T-cell (primary cell): ENCODE data around the gene KIF3C. TPM values are rescaled to one million over a fixed set of nuclear protein-coding genes. Genes with fewer than 3 reads are reported as not detected.

Source experiments
- ATAC-seq, 4 experiments: fragments of 200-7000 bp in 3 of 4; fragments of 150-1000 bp in 1 of 4; cut with Tn5 transposase; replicated peaks in 1 of 4; 1 replicate in 3 of 4; 2 replicates in 1 of 4; pipeline ENCODE4 v1.10.0; 2021; ENCODE audit warnings: moderate library complexity in 3 of 4, mild to moderate bottlenecking in 2 of 4, moderate number of reproducible peaks in 1 of 4
- CTCF ChIA-PET, 2 donors: fragments of 300-600 bp; sonication (Branson Sonifier 250); formaldehyde crosslinking; loops; one replicate each; lab custom pipeline; 2022; ENCODE audit warnings: antibody characterized with exemption in 2 of 2; lab: Charles Lee
- POLR2A ChIA-PET, 2 donors: fragments of 300-600 bp; sonication (Branson Sonifier 250); formaldehyde crosslinking; loops; one replicate each; lab custom pipeline; 2022; ENCODE audit warnings: antibody characterized with exemption in 2 of 2; lab: Charles Lee
- DNase-seq, 35 experiments: peaks; one replicate each; pipeline versions ENCODE4 v3.0.0 to v3.0.0-alpha.2; 2013 to 2023
- H3K27ac ChIP-seq: one replicate; pipeline ENCODE4 v1.5.1; 2013; ENCODE audit warnings: low read length
- H3K27me3 ChIP-seq, 2 experiments: replicated peaks in 1 of 2; 1 replicate in 1 of 2; 2 replicates in 1 of 2; pipeline versions ENCODE4 v1.6.1 to v1.7.0; 2013; ENCODE audit warnings: low read length in 1 of 2, mixed read lengths in 1 of 2; ENCODE audit not compliant: control insufficient read depth in 2 of 2, insufficient read depth in 2 of 2; ENCODE audit errors: extremely low read depth in 1 of 2
- H3K36me3 ChIP-seq, 2 donors: 1 replicate in 1 of 2; 2 replicates in 1 of 2; pipeline versions ENCODE4 v1.6.1 to v1.7.0; 2013; ENCODE audit warnings: low read length in 1 of 2; ENCODE audit not compliant: control insufficient read depth in 2 of 2, insufficient read depth in 1 of 2; ENCODE audit errors: extremely low read depth in 1 of 2
- H3K4me1 ChIP-seq, 2 experiments: 1 replicate in 1 of 2; 2 replicates in 1 of 2; pipeline versions ENCODE4 v1.6.1 to v1.7.0; 2013; ENCODE audit warnings: low read length in 2 of 2, mixed read lengths in 1 of 2; ENCODE audit not compliant: insufficient read depth in 2 of 2, control insufficient read depth in 1 of 2; ENCODE audit errors: extremely low read depth in 1 of 2
- H3K4me3 ChIP-seq, 2 donors: 1 replicate in 1 of 2; 2 replicates in 1 of 2; pipeline versions ENCODE4 v1.5.1 to v1.7.0; 2013; ENCODE audit warnings: mild to moderate bottlenecking in 2 of 2, low read length in 1 of 2, moderate library complexity in 1 of 2; ENCODE audit not compliant: control insufficient read depth in 1 of 2; ENCODE audit errors: extremely low read depth in 1 of 2
- H3K9me3 ChIP-seq: 2 replicates; pipeline ENCODE4 v1.7.0; 2013
- H3K27ac Mint-ChIP-seq, 2 donors: one replicate each; pipeline ENCODE4 v1.8.0; 2020 to 2021; ENCODE audit warnings: mild to moderate bottlenecking in 2 of 2, mixed read lengths in 2 of 2
- H3K27me3 Mint-ChIP-seq, 2 donors: one replicate each; pipeline ENCODE4 v1.8.0; 2021 to 2022; ENCODE audit warnings: mixed read lengths in 2 of 2
- H3K36me3 Mint-ChIP-seq: one replicate; pipeline ENCODE4 v1.8.0; 2021; ENCODE audit warnings: mixed read lengths
- H3K4me1 Mint-ChIP-seq, 3 donors: one replicate each; pipeline ENCODE4 v1.8.0; 2020 to 2022; ENCODE audit warnings: mixed read lengths in 3 of 3, mild to moderate bottlenecking in 1 of 3
- H3K4me3 Mint-ChIP-seq, 3 donors: one replicate each; pipeline ENCODE4 v1.8.0; 2020 to 2022; ENCODE audit warnings: mild to moderate bottlenecking in 3 of 3, mixed read lengths in 3 of 3, moderate library complexity in 3 of 3
- H3K9me3 Mint-ChIP-seq, 3 donors: one replicate each; pipeline ENCODE4 v1.8.0; 2020 to 2022; ENCODE audit warnings: mixed read lengths in 3 of 3
- WGBS: methylation state at CpG from one replicate; pipeline ENCODE4 v1.1.5; 2013; ENCODE audit warnings: missing lambda C conversion rate; ENCODE audit not compliant: insufficient coverage; 5-methylcytosine and 5-hydroxymethylcytosine counted together
- total RNA-seq, 35 experiments: library from RNA in 6 of 35; stranded (reverse) in 6 of 35; fragments of 120-200 nt in 1 of 35; gene quantifications; one replicate each; pipeline versions ENCODE4 v1.2.1 to v1.2.4 and lab custom pipeline; 2013 to 2026

The KIF3C gene
- total RNA-seq, 5 donors from 2014 or later (not counting 1 experiment from before 2014, with no cell fraction given): 3.3 to 8.6 (median 6.9) TPM

DNA sequence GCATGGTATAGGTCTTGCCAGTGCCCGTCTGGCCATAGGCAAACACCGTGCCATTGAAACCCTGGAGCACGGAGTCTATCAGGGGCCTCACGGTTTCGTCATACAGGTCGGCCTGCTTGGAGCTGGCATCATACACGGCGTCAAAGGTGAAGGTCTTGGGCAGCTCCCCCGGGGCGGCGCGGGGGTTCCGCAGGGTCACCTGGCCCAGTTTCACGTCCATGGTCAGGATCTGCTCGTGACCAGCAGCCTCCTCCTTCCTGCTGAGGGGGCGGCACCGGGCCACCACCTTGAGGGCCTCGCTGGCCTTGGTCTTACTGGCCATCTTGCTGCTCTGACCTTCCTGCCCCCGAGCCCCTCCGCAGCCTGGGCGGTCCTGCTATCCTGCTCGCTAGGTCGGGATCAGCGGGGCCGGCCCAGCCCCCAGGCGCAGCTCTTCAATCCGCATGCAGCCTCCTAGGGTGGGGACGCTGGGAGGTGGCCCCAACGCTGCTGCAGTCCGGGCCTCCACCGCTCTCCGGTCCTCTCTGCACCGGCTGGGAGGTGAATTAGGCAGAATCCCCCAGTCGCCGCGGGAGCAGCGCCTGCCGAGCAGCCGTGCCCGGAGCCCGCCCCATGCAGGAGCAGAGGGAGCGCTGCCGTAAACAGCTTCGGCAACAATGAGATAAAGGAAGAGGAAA is 563 bp downstream of the KIF3C start:
- H3K36me3 Mint-ChIP-seq: no peaks in the 10 kb centered on the region
- ChIA-PET POLR2A (interaction anchor here (0.6 kb wide), 5 partner anchors 30 to 365 kb away, joined by 3 to 6 read pairs (median 3); partner anchors contain the start of gene ADGRF3 (in 1 of the 2)), CTCF (interaction anchor here (0.6 to 1.6 kb wide), 5 partner anchors 10 to 363 kb away, joined by 3 to 15 read pairs (median 3); partner anchors contain the start of gene ASXL2 (in 1 of the 2))
- 44% methylated on average over 33 of the region's 44 CpGs for WGBS
- H3K27me3 Mint-ChIP-seq: no peaks in the 10 kb centered on the region
- peak overlapping the region in 1 of 2 donors; percentile 55 for H3K27ac Mint-ChIP-seq
- Histone ChIP-seq H3K36me3 (no peaks in the 10 kb centered on the region), H3K27ac (no peak overlapping the region), H3K9me3 (no peaks in the 10 kb centered on the region), H3K27me3 (peaks cover 0 to 11% of the 10 kb centered on the region in 2 experiments), H3K4me1 (peaks cover 2 to 21% of the 10 kb centered on the region in 2 experiments), H3K4me3 (peak overlapping the region; percentile 83 to 84)
- DNase-seq (peak in 10 of 35 experiments; percentile 1 to 17 (median 8)), ATAC-seq (peak; percentile 24 to 42 (median 36))
- peaks cover 21 to 31% (median 31%) of the 10 kb centered on the region in 3 donors for H3K4me1 Mint-ChIP-seq
- no peaks in the 10 kb centered on the region for H3K9me3 Mint-ChIP-seq
- peak overlapping the region; percentile 80 to 88 (median 88) for H3K4me3 Mint-ChIP-seq

DNA sequence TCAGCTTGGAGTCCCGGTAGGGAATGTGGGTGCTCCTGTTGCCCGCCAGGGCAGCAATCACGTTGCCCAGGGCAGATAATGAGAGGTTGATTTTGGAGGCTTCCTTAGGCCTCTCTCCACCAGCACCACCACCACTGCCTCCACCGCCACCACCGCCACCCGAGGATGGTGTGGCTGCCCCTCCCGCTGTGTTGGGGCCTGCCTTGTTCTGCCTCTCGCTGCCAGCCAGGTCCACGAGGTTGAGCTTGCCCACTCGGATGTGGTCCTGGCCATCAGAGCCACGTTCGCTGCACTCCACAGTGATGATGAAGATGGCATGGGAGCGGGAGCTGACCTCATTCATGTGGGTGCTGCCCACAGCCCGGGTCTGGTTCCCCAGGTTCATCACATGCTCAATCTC is 1.3 kb downstream of the KIF3C start:
- H3K4me1 Mint-ChIP-seq: peaks cover 21 to 31% (median 31%) of the 10 kb centered on the region in 3 donors

DNA sequence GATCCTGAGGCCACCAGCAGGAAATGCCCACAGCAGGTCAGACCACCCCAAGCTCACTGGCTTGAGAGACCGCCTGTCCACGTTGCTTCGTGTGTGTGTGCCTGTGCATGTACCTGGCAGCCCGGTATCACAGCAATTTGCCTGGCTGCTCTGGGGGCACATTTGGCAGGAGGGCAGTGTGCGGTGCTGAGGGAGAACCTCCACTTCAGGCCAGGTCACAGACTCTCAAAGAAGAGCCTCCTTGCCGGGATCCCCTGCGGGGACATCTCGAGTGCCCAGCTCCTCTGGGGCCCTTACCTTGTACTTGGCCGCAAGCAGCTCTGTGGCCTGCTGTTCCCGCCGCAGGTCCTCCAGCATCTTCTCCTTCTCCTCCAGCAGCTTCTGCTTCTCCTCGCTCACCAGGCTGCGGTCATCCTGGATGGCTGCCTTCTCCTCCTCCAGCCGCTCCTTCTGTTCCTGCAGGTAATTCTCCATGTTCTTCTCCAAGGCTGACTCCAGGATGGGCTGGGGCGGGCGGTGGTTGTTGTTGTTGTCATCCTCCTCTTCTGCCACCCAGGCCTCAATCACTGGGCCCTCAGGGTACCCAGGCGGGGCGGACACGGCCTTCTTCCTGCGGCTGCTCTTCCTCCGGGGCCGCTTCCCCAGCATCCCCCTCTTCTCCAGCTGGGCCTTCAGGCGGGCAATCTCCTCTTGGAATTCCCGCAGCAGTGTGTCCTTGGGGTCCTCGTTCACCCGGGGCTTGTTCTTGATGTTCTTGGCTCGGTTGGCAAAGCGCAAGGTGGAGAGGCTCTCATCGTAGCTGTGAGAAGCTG is 2.0 kb downstream of the KIF3C start:
- CTCF ChIA-PET: interaction anchor here (0.6 to 2.0 kb wide), 2 partner anchors 9 to 61 kb away, joined by 6 to 9 read pairs; no protein-coding TSS in a partner anchor
- Mint-ChIP-seq H3K36me3 (no peaks in the 10 kb centered on the region), H3K27ac (no peak overlapping the region), H3K9me3 (no peaks in the 10 kb centered on the region), H3K27me3 (no peaks in the 10 kb centered on the region), H3K4me1 (peaks cover 21 to 31% (median 31%) of the 10 kb centered on the region in 3 donors), H3K4me3 (peak overlapping the region in 2 of 3 donors; percentile 25 to 88)
- Histone ChIP-seq H3K4me1 (peaks cover 2 to 21% of the 10 kb centered on the region in 2 experiments), H3K9me3 (no peaks in the 10 kb centered on the region), H3K27ac (no peak overlapping the region), H3K27me3 (peaks cover 0 to 11% of the 10 kb centered on the region in 2 experiments), H3K4me3 (no peak overlapping the region), H3K36me3 (no peaks in the 10 kb centered on the region)
- WGBS: 97% methylated on average over 23 of the region's 29 CpGs
- DNase-seq (no peak), ATAC-seq (no peak)
- POLR2A ChIA-PET: no interaction called here

More for the DNA sequence above, 1.3 kb downstream of the KIF3C start:
- 86% methylated on average over 6 of the region's 14 CpGs for WGBS
- Histone ChIP-seq H3K27ac (no peak overlapping the region), H3K4me3 (no peak overlapping the region), H3K4me1 (peaks cover 2 to 21% of the 10 kb centered on the region in 2 experiments), H3K36me3 (no peaks in the 10 kb centered on the region), H3K27me3 (peaks cover 0 to 11% of the 10 kb centered on the region in 2 experiments), H3K9me3 (no peaks in the 10 kb centered on the region)
- no peak overlapping the region for H3K27ac Mint-ChIP-seq
- H3K36me3 Mint-ChIP-seq: no peaks in the 10 kb centered on the region
- ATAC-seq: no peak
- ChIA-PET POLR2A (no interaction called here), CTCF (no interaction called here)
- DNase-seq: no peak
- peak overlapping the region; percentile 80 to 88 (median 88) for H3K4me3 Mint-ChIP-seq
- no peaks in the 10 kb centered on the region for H3K27me3 Mint-ChIP-seq
- H3K9me3 Mint-ChIP-seq: no peaks in the 10 kb centered on the region

DNA sequence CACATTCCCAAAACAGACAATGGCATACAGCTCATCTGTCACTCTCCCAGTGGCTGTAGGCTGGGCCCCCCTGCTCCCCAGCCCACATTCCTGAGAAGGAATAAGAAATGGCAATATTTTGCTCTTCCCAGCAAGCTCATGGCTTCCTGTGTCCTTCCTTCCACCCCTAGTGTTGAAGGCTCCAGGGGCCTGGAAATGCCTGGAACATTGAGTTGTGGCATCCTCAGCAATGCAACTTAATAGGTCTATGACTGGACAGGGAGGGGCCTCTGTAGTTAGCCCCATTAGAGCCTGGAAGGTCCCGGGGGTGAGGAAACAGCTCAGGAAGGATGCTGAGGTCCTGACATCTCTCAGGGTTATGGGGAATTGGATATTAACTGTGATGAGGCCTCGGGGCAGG is 3.3 kb downstream of the KIF3C start:
- POLR2A ChIA-PET: interaction anchor here in 1 of 2 donors (0.7 kb wide), 1 partner anchor 132 kb away, joined by 4 read pairs; no protein-coding TSS in a partner anchor
- no peak overlapping the region for H3K27ac Mint-ChIP-seq

GRCh38 chr2:25977768-25978167 is 4.5 kb downstream of the KIF3C start:
- Mint-ChIP-seq H3K9me3 (no peaks in the 10 kb centered on the region), H3K4me3 (no peak overlapping the region), H3K27ac (no peak overlapping the region), H3K27me3 (no peaks in the 10 kb centered on the region), H3K4me1 (peaks cover 21 to 28% (median 24%) of the 10 kb centered on the region in 3 donors), H3K36me3 (no peaks in the 10 kb centered on the region)
- Histone ChIP-seq H3K4me3 (no peak overlapping the region), H3K9me3 (no peaks in the 10 kb centered on the region), H3K27me3 (peaks cover 0 to 7% of the 10 kb centered on the region in 2 experiments), H3K4me1 (peaks cover 2 to 19% of the 10 kb centered on the region in 2 experiments), H3K27ac (no peak overlapping the region), H3K36me3 (no peaks in the 10 kb centered on the region)
- POLR2A ChIA-PET: no interaction called here
- DNase-seq (no peak), ATAC-seq (no peak)
- CTCF ChIA-PET: no interaction called here
- WGBS: no CpG with 5 or more reads among the region's 3 CpGs

More for the DNA sequence above, 3.3 kb downstream of the KIF3C start:
- Histone ChIP-seq H3K27me3 (peaks cover 0 to 9% of the 10 kb centered on the region in 2 experiments), H3K27ac (no peak overlapping the region), H3K4me1 (peaks cover 2 to 21% of the 10 kb centered on the region in 2 experiments), H3K36me3 (no peaks in the 10 kb centered on the region), H3K4me3 (no peak overlapping the region), H3K9me3 (no peaks in the 10 kb centered on the region)
- Mint-ChIP-seq H3K9me3 (no peaks in the 10 kb centered on the region), H3K27me3 (no peaks in the 10 kb centered on the region), H3K4me1 (peaks cover 21 to 31% (median 31%) of the 10 kb centered on the region in 3 donors), H3K36me3 (no peaks in the 10 kb centered on the region), H3K4me3 (no peak overlapping the region)
- WGBS: 100% methylated on average over 1 of the region's 2 CpGs
- CTCF ChIA-PET: interaction anchor here in 1 of 2 donors (0.8 to 2.0 kb wide), 3 partner anchors 10 to 1083 kb away, joined by 3 to 6 read pairs (median 4); no protein-coding TSS in a partner anchor
- no peak for ATAC-seq
- DNase-seq: no peak
